DND-41 (cell line): ENCODE results near the gene AURKB.
A peak's percentile ranks its signal among the peaks of the same experiment; 100 is the strongest.
"Not testable (repeated sequence)": the region's sequence is repeated elsewhere in the genome, so short reads cannot be mapped to it uniquely, and the experiment has no call there.

Experiments
- ATAC-seq: fragments of 200-7000 bp; cut with Tn5 transposase; 3 replicates; pipeline ENCODE4 v1.9.1; 2021; ENCODE audit warnings: low read depth; ENCODE audit not compliant: insufficient read depth
- DNase-seq: peaks from one replicate; pipeline ENCODE4 v3.0.0-alpha.2; 2020
- H2AFZ ChIP-seq: 2 replicates; pipeline ENCODE4 v1.6.0; 2012; ENCODE audit warnings: low read depth, low read length
- H3K27ac ChIP-seq: 2 replicates; pipeline ENCODE4 v1.5.1; 2012; ENCODE audit warnings: low read length, inconsistent platforms
- H3K27me3 ChIP-seq: fragments of 200-600 bp; sonication (generic); 2 replicates; pipeline ENCODE4 v1.6.0; 2012; ENCODE audit warnings: low read length, mild to moderate bottlenecking, inconsistent platforms; ENCODE audit not compliant: insufficient read depth, poor library complexity
- H3K36me3 ChIP-seq: 2 replicates; pipeline ENCODE4 v1.5.1; 2012; ENCODE audit warnings: low read length, inconsistent platforms; ENCODE audit not compliant: insufficient read depth
- H3K4me1 ChIP-seq: 2 replicates; pipeline ENCODE4 v1.5.1; 2012; ENCODE audit warnings: mild to moderate bottlenecking, low read length; ENCODE audit not compliant: insufficient read depth
- H3K4me2 ChIP-seq: 2 replicates; pipeline ENCODE4 v1.6.0; 2012; ENCODE audit warnings: mild to moderate bottlenecking, moderate library complexity, low read length, inconsistent platforms; ENCODE audit not compliant: insufficient read depth
- H3K4me3 ChIP-seq, 2 experiments: fragments of 200-600 bp in 1 of 2; shearing (Covaris generic) in 1 of 2; 2 replicates each; pipeline ENCODE4 v1.5.1; 2012 to 2016; ENCODE audit warnings: inconsistent platforms in 2 of 2, low read length in 2 of 2, mild to moderate bottlenecking in 2 of 2, low read depth in 1 of 2, moderate library complexity in 1 of 2
- H3K79me2 ChIP-seq: 2 replicates; pipeline ENCODE4 v1.6.0; 2012; ENCODE audit warnings: low read length, inconsistent platforms; ENCODE audit not compliant: insufficient read depth
- H3K9ac ChIP-seq: 2 replicates; pipeline ENCODE4 v1.6.0; 2012; ENCODE audit warnings: low read depth, mild to moderate bottlenecking, inconsistent platforms, low read length, moderate library complexity
- H3K9me3 ChIP-seq: 2 replicates; pipeline ENCODE4 v1.5.1; 2012; ENCODE audit warnings: low read length, moderate library complexity, mild to moderate bottlenecking, inconsistent platforms; ENCODE audit not compliant: insufficient read depth, severe bottlenecking
- H4K20me1 ChIP-seq: 2 replicates; pipeline ENCODE4 v1.6.0; 2012; ENCODE audit warnings: low read length; ENCODE audit not compliant: insufficient read depth
- EZH2 ChIP-seq: IDR thresholded peaks from 3 replicates; pipeline ENCODE4 v1.6.1; 2012; ENCODE audit warnings: borderline replicate concordance, low read depth, mild to moderate bottlenecking, moderate library complexity, low read length, inconsistent platforms; ENCODE audit not compliant: severe bottlenecking
- TF ChIP-seq, protein P1 (sequence below): IDR thresholded peaks from 2 replicates; pipeline ENCODE4 v1.5.1; 2012; ENCODE audit warnings: borderline replicate concordance, low read length, moderate library complexity, mild to moderate bottlenecking; ENCODE audit not compliant: poor library complexity, severe bottlenecking; ENCODE audit errors: extremely low read depth

AURKB gene

DNA sequence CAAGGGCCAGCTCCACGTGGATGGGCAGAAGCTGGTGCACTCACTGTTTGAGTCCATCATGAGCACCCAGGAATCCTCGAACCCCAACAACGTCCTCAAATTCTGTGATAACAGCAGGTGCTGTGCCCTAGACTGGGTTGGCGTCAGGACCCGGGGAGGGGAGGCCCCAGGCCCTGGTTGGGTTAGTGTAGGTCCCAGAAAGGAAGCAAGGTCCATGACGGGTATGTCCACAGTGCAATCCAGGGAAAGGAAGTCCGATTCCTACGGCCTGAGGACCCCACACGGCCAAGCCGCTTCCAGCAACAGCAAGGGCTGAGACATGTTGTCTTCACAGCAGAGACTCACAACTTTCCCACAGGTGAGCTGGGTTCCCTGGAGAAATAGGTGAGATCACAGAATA lies 45.9 kb upstream of the AURKB start:
- H3K4me1 ChIP-seq = no peaks in the 10 kb centered on the region
- no peaks in the 10 kb centered on the region for H3K9me3 ChIP-seq
- H3K4me3 ChIP-seq = no peak overlapping the region
- ATAC-seq (no peak), DNase-seq (no peak)
- peaks cover 76% of the 10 kb centered on the region for H3K36me3 ChIP-seq
- no peak overlapping the region for H3K9ac ChIP-seq
- H4K20me1 ChIP-seq = peaks cover 3% of the 10 kb centered on the region; the same call in 1 of the 2 replicates
- TF ChIP-seq, protein P1, sequence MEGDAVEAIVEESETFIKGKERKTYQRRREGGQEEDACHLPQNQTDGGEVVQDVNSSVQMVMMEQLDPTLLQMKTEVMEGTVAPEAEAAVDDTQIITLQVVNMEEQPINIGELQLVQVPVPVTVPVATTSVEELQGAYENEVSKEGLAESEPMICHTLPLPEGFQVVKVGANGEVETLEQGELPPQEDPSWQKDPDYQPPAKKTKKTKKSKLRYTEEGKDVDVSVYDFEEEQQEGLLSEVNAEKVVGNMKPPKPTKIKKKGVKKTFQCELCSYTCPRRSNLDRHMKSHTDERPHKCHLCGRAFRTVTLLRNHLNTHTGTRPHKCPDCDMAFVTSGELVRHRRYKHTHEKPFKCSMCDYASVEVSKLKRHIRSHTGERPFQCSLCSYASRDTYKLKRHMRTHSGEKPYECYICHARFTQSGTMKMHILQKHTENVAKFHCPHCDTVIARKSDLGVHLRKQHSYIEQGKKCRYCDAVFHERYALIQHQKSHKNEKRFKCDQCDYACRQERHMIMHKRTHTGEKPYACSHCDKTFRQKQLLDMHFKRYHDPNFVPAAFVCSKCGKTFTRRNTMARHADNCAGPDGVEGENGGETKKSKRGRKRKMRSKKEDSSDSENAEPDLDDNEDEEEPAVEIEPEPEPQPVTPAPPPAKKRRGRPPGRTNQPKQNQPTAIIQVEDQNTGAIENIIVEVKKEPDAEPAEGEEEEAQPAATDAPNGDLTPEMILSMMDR = no peak
- no peak for TF ChIP-seq EZH2
- H3K79me2 ChIP-seq = peaks cover 25% of the 10 kb centered on the region
- no peak overlapping the region for H2AFZ ChIP-seq
- no peaks in the 10 kb centered on the region for H3K27me3 ChIP-seq
- no peak overlapping the region for H3K4me2 ChIP-seq
- H3K27ac ChIP-seq = no peak overlapping the region

DNA sequence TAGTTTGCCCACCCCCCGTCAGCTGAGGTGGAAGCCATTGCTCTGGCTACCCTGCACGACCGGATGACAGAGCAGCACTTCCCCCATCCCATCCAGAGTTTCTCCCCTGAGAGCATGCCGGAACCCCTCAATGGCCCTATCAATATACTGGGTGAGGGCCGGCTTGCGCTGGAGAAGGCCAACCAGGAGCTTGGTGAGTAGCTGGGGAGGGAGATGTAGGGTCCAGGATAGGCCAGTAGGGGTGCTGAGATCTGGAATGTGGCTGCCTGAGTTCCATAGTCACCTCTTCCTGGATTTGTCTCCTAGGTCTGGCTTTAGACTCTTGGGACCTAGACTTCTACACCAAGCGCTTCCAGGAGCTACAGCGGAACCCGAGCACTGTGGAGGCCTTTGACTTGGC lies 45.1 kb upstream of the AURKB start:
- Histone ChIP-seq H4K20me1 (peaks cover 3% of the 10 kb centered on the region; the same call in 1 of the 2 replicates), H3K27ac (no peak overlapping the region), H3K79me2 (peaks cover 33% of the 10 kb centered on the region), H3K4me1 (peaks cover 2% of the 10 kb centered on the region), H3K9ac (no peak overlapping the region), H3K4me2 (no peak overlapping the region), H3K36me3 (peaks cover 70% of the 10 kb centered on the region), H3K9me3 (no peaks in the 10 kb centered on the region), H2AFZ (no peak overlapping the region), H3K4me3 (no peak overlapping the region), H3K27me3 (no peaks in the 10 kb centered on the region)
- TF ChIP-seq, protein P1 = peak; percentile 27
- no peak for TF ChIP-seq EZH2
- ATAC-seq (no peak), DNase-seq (no peak)

DNA sequence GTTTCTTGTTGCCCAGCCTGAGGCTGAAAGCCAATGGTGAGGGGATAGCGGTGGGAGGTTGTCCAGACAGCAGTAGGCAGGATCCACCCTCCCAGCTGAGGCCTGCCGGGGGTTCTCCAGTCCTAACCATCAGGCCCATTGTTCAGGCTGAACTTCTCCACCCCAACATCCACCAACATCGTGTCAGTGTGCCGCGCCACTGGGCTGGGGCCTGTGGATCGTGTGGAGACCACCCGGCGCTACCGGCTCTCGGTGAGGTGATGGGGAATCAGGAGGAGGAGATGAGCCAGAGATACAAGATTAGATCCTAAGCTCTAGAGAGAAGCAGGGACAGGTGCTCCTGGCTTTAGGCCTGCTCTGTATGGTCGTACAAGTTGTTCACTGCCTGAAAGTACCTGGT lies 44.5 kb upstream of the AURKB start:
- no peak overlapping the region for H2AFZ ChIP-seq
- no peak overlapping the region for H3K27ac ChIP-seq
- H3K4me2 ChIP-seq = no peak overlapping the region
- H4K20me1 ChIP-seq = peaks cover 3% of the 10 kb centered on the region; the same call in 1 of the 2 replicates
- H3K27me3 ChIP-seq = no peaks in the 10 kb centered on the region
- H3K4me1 ChIP-seq = peaks cover 9% of the 10 kb centered on the region
- H3K36me3 ChIP-seq = peaks cover 64% of the 10 kb centered on the region
- no peak overlapping the region for H3K9ac ChIP-seq
- ATAC-seq = no peak
- no peaks in the 10 kb centered on the region for H3K9me3 ChIP-seq
- peaks cover 39% of the 10 kb centered on the region for H3K79me2 ChIP-seq
- no peak overlapping the region for H3K4me3 ChIP-seq
- DNase-seq = no peak
- no peak for TF ChIP-seq EZH2

DNA sequence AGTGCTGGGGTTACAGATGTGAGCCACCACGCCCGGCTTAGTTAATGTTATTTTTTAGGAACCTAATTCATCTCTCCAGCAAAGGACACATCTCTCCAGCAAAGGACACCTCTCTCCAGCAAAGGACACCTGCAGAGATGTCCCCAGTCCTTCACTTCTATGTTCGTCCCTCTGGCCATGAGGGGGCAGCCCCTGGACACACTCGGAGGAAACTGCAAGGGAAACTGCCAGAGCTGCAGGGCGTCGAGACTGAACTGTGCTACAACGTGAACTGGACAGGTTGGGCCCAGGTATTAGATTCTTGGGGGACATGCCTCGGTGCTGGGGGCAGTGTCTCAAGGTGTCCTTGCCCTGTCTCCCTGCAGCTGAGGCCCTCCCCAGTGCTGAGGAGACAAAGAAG lies 43.4 kb upstream of the AURKB start:
- H3K79me2 ChIP-seq = peaks cover 50% of the 10 kb centered on the region
- peaks cover 3% of the 10 kb centered on the region; the same call in 1 of the 2 replicates for H4K20me1 ChIP-seq
- no peak overlapping the region for H3K27ac ChIP-seq
- no peak overlapping the region for H3K4me2 ChIP-seq
- ATAC-seq (no peak), DNase-seq (no peak)
- no peaks in the 10 kb centered on the region for H3K9me3 ChIP-seq
- peaks cover 57% of the 10 kb centered on the region for H3K36me3 ChIP-seq
- peaks cover 13% of the 10 kb centered on the region for H3K4me1 ChIP-seq
- no peaks in the 10 kb centered on the region for H3K27me3 ChIP-seq
- H2AFZ ChIP-seq = no peak overlapping the region
- H3K4me3 ChIP-seq = no peak overlapping the region
- H3K9ac ChIP-seq = no peak overlapping the region
- TF ChIP-seq, protein P1 = no peak
- TF ChIP-seq EZH2 = no peak

GRCh38 chr17:8251411-8251810 lies 41.0 kb upstream of the AURKB start:
- H3K27ac ChIP-seq, H3K4me2 ChIP-seq, H2AFZ ChIP-seq, DNase-seq, H3K9me3 ChIP-seq, H3K4me3 ChIP-seq, H3K9ac ChIP-seq, ATAC-seq, H4K20me1 ChIP-seq, H3K27me3 ChIP-seq: not testable (repeated sequence)
- Histone ChIP-seq H3K79me2 (peaks cover 67% of the 10 kb centered on the region), H3K4me1 (peaks cover 26% of the 10 kb centered on the region), H3K36me3 (peaks cover 36% of the 10 kb centered on the region)
